ENCODE measurements around the gene TMEM151B. TPM values are rescaled to one million over a fixed set of nuclear protein-coding genes. Genes with fewer than 3 reads are reported as not detected.
A peak's percentile ranks its signal among the peaks of the same experiment; 100 is the strongest.

The TMEM151B gene
- total and polyA plus RNA-seq, 9 of the 15 experiments (the other 6 are each of a cell fraction or from before 2014, with no cell fraction given) = not detected

GRCh38 chr6:44265722-44266233, 4.5 kb upstream of the TMEM151B start (continued):
- TF ChIP-seq ZKSCAN3 (CRISPR knock-in tag; IDR thresholded peaks at IDR 0.05) = no peak
- TF ChIP-seq CBX1 (IDR thresholded peaks at IDR 0.05; ENCODE audit: low read depth) = no peak
- TF ChIP-seq PKNOX1 (IDR thresholded peaks at IDR 0.05) = peak; percentile 27; the same call in 1 of the 2 replicates
- TF ChIP-seq KDM5B (IDR thresholded peaks at IDR 0.05; ENCODE audit: insufficient replicate concordance, low read depth, low read length) = no peak
- TF ChIP-seq GABPA (tag; conservative IDR thresholded peaks at IDR 0.05; ENCODE audit: low read depth) = peak; percentile 29; the same call in 1 of the 2 replicates
- TF ChIP-seq, protein P1, sequence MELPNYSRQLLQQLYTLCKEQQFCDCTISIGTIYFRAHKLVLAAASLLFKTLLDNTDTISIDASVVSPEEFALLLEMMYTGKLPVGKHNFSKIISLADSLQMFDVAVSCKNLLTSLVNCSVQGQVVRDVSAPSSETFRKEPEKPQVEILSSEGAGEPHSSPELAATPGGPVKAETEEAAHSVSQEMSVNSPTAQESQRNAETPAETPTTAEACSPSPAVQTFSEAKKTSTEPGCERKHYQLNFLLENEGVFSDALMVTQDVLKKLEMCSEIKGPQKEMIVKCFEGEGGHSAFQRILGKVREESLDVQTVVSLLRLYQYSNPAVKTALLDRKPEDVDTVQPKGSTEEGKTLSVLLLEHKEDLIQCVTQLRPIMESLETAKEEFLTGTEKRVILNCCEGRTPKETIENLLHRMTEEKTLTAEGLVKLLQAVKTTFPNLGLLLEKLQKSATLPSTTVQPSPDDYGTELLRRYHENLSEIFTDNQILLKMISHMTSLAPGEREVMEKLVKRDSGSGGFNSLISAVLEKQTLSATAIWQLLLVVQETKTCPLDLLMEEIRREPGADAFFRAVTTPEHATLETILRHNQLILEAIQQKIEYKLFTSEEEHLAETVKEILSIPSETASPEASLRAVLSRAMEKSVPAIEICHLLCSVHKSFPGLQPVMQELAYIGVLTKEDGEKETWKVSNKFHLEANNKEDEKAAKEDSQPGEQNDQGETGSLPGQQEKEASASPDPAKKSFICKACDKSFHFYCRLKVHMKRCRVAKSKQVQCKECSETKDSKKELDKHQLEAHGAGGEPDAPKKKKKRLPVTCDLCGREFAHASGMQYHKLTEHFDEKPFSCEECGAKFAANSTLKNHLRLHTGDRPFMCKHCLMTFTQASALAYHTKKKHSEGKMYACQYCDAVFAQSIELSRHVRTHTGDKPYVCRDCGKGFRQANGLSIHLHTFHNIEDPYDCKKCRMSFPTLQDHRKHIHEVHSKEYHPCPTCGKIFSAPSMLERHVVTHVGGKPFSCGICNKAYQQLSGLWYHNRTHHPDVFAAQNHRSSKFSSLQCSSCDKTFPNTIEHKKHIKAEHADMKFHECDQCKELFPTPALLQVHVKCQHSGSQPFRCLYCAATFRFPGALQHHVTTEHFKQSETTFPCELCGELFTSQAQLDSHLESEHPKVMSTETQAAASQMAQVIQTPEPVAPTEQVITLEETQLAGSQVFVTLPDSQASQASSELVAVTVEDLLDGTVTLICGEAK (IDR thresholded peaks at IDR 0.05) = peak; percentile 66; the same call in 1 of the 2 replicates
- TF ChIP-seq, protein P1 (CRISPR knock-in tag; IDR thresholded peaks at IDR 0.05) = no peak
- TF ChIP-seq, protein P2, sequence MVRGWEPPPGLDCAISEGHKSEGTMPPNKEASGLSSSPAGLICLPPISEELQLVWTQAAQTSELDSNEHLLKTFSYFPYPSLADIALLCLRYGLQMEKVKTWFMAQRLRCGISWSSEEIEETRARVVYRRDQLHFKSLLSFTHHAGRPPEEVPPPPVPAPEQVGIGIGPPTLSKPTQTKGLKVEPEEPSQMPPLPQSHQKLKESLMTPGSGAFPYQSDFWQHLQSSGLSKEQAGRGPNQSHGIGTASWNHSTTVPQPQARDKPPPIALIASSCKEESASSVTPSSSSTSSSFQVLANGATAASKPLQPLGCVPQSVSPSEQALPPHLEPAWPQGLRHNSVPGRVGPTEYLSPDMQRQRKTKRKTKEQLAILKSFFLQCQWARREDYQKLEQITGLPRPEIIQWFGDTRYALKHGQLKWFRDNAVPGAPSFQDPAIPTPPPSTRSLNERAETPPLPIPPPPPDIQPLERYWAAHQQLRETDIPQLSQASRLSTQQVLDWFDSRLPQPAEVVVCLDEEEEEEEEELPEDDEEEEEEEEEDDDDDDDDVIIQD (CRISPR knock-in tag; IDR thresholded peaks at IDR 0.05) = no peak
- TF ChIP-seq TRIM24 (IDR thresholded peaks at IDR 0.05) = no peak
- peak; percentile 79; the same call in 1 of the 2 replicates for TF ChIP-seq NBN (IDR thresholded peaks at IDR 0.05; ENCODE audit: low read depth)
- no peak for TF ChIP-seq PHF8 (IDR thresholded peaks at IDR 0.05; ENCODE audit: borderline replicate concordance, low read length)
- TF ChIP-seq, protein P3, sequence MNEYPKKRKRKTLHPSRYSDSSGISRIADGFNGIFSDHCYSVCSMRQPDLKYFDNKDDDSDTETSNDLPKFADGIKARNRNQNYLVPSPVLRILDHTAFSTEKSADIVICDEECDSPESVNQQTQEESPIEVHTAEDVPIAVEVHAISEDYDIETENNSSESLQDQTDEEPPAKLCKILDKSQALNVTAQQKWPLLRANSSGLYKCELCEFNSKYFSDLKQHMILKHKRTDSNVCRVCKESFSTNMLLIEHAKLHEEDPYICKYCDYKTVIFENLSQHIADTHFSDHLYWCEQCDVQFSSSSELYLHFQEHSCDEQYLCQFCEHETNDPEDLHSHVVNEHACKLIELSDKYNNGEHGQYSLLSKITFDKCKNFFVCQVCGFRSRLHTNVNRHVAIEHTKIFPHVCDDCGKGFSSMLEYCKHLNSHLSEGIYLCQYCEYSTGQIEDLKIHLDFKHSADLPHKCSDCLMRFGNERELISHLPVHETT (CRISPR knock-in tag; conservative IDR thresholded peaks at IDR 0.05 in 1 of 2, IDR thresholded peaks at IDR 0.05 in 1 of 2) = 0 out of 4 replicates have a peak, but pooled peaks of 1 of the 2 experiments have one; percentile 14

Measured in K562 (cell line).